ENCODE results near the gene CABP1.

- TF ChIP-seq POLR2AphosphoS5 (IDR thresholded peaks at IDR 0.05) (no peak), POLR2A (IDR thresholded peaks at IDR 0.05; ENCODE audit: low read depth) (no peak), CTCF (IDR thresholded peaks at IDR 0.05) (no peak), EP300 (IDR thresholded peaks at IDR 0.05) (no peak)
Observed at GRCh38 chr12:120642826-120643225, 2.4 kb downstream of the CABP1 start.
